ENCODE data around the gene SH3RF3. TPM values are rescaled to one million over a fixed set of nuclear protein-coding genes. Genes with fewer than 3 reads are reported as not detected.

SH3RF3 gene
- total RNA-seq, 1 donor from 2014 or later = 1.7 TPM

- TF ChIP-seq CTCF (IDR thresholded peaks at IDR 0.05; ENCODE audit: partially characterized antibody, unreplicated experiment) = no peak
- H3K27me3 Mint-ChIP-seq (ENCODE audit: unreplicated experiment) = peaks cover 11% of the 10 kb centered on the region
- peaks cover 13% of the 10 kb centered on the region for H3K9me3 Mint-ChIP-seq (ENCODE audit: unreplicated experiment)
- H3K36me3 Mint-ChIP-seq (ENCODE audit: unreplicated experiment) = no peaks in the 10 kb centered on the region
- H3K4me1 Mint-ChIP-seq (ENCODE audit: low read depth, unreplicated experiment) = peaks cover 54% of the 10 kb centered on the region
- peak overlapping the region; percentile 66 for H3K27ac Mint-ChIP-seq (ENCODE audit: unreplicated experiment)
- peak overlapping the region; percentile 37 for H3K4me3 Mint-ChIP-seq (ENCODE audit: unreplicated experiment)
- no peak for DNase-seq
These were observed 277.3 kb downstream of the SH3RF3 start for GRCh38 chr2:109406301-109406700.

- H3K36me3 Mint-ChIP-seq (ENCODE audit: unreplicated experiment) = no peaks in the 10 kb centered on the region
- H3K4me3 Mint-ChIP-seq (ENCODE audit: unreplicated experiment) = no peak overlapping the region
- H3K27me3 Mint-ChIP-seq (ENCODE audit: unreplicated experiment) = peaks cover 11% of the 10 kb centered on the region
- peaks cover 12% of the 10 kb centered on the region for H3K9me3 Mint-ChIP-seq (ENCODE audit: unreplicated experiment)
- no peak overlapping the region for H3K27ac Mint-ChIP-seq (ENCODE audit: unreplicated experiment)
- no peak for TF ChIP-seq CTCF (IDR thresholded peaks at IDR 0.05; ENCODE audit: partially characterized antibody, unreplicated experiment)
- DNase-seq = no peak
- H3K4me1 Mint-ChIP-seq (ENCODE audit: low read depth, unreplicated experiment) = peaks cover 49% of the 10 kb centered on the region
These were observed 278.5 kb downstream of the SH3RF3 start for GRCh38 chr2:109407276-109408042.

- Mint-ChIP-seq H3K9me3 (ENCODE audit: unreplicated experiment) (peaks cover 12% of the 10 kb centered on the region), H3K27me3 (ENCODE audit: unreplicated experiment) (peaks cover 11% of the 10 kb centered on the region), H3K36me3 (ENCODE audit: unreplicated experiment) (no peaks in the 10 kb centered on the region), H3K4me3 (ENCODE audit: unreplicated experiment) (no peak overlapping the region), H3K4me1 (ENCODE audit: low read depth, unreplicated experiment) (peaks cover 44% of the 10 kb centered on the region), H3K27ac (ENCODE audit: unreplicated experiment) (no peak overlapping the region)
- no peak for DNase-seq
- TF ChIP-seq CTCF (IDR thresholded peaks at IDR 0.05; ENCODE audit: partially characterized antibody, unreplicated experiment) = no peak
These were observed 279.0 kb downstream of the SH3RF3 start for GRCh38 chr2:109408043-109408335.

GRCh38 chr2:109409321-109410038 lies 280.5 kb downstream of the SH3RF3 start:
- H3K36me3 Mint-ChIP-seq (ENCODE audit: unreplicated experiment) = no peaks in the 10 kb centered on the region
- peaks cover 38% of the 10 kb centered on the region for H3K4me1 Mint-ChIP-seq (ENCODE audit: low read depth, unreplicated experiment)
- TF ChIP-seq CTCF (IDR thresholded peaks at IDR 0.05; ENCODE audit: partially characterized antibody, unreplicated experiment) = no peak
- DNase-seq = no peak
- H3K27ac Mint-ChIP-seq (ENCODE audit: unreplicated experiment) = no peak overlapping the region
- no peak overlapping the region for H3K4me3 Mint-ChIP-seq (ENCODE audit: unreplicated experiment)
- H3K27me3 Mint-ChIP-seq (ENCODE audit: unreplicated experiment) = peaks cover 11% of the 10 kb centered on the region
- H3K9me3 Mint-ChIP-seq (ENCODE audit: unreplicated experiment) = peaks cover 10% of the 10 kb centered on the region

All from glutamatergic neuron (in vitro differentiated cells).